A549 (cell line): ENCODE measurements around the gene MAJIN.
"Not testable (repeated sequence)": the region's sequence is repeated elsewhere in the genome, so short reads cannot be mapped to it uniquely, and the experiment has no call there.

Experiments used
- ATOH8 ChIP-seq: fragments of 250-450 bp; sonication (Bioruptor Pico); IDR thresholded peaks from 2 replicates; pipeline ENCODE4 v1.5.0; 2020; ENCODE audit warnings: low read depth, mild to moderate bottlenecking, moderate library complexity
- CTCF ChIP-seq: fragments of >200 bp; sonication (Bioruptor Twin); formaldehyde crosslinking; IDR thresholded peaks from 3 replicates; pipeline ENCODE4 v1.5.1; 2016
- EHMT2 ChIP-seq: fragments of 200-600 bp; sonication (generic); IDR thresholded peaks from 2 replicates; pipeline ENCODE4 v1.6.1; 2016; ENCODE audit warnings: antibody characterized with exemption, low read depth, mild to moderate bottlenecking, moderate library complexity
- FOSL2 ChIP-seq, 2 experiments: fragments of 450-650 bp in 1 of 2; fragments of >200 bp in 1 of 2; sonication (Bioruptor Twin) in 1 of 2; formaldehyde crosslinking; IDR thresholded peaks; 2 replicates each; pipeline versions ENCODE4 v1.5.0 to v1.6.1; 2016 to 2020; ENCODE audit warnings: mild to moderate bottlenecking in 1 of 2, moderate library complexity in 1 of 2
- JUNB ChIP-seq: fragments of >200 bp; sonication (Bioruptor Twin); formaldehyde crosslinking; IDR thresholded peaks from 2 replicates; pipeline ENCODE4 v1.6.1; 2016
- PBX3 ChIP-seq: IDR thresholded peaks from 2 replicates; pipeline ENCODE4 v1.6.1; 2012
- POLR2A ChIP-seq: IDR thresholded peaks from 2 replicates; pipeline ENCODE4 v1.6.1; 2012; ENCODE audit warnings: mild to moderate bottlenecking, low read length
- RAD21 ChIP-seq, 2 experiments: fragments of >200 bp in 1 of 2; sonication (Bioruptor Twin) in 1 of 2; formaldehyde crosslinking in 1 of 2; IDR thresholded peaks in 1 of 2; conservative IDR thresholded peaks in 1 of 2; 2 replicates in 1 of 2; 3 replicates in 1 of 2; pipeline ENCODE4 v1.6.1; 2012 to 2018; ENCODE audit warnings: inconsistent platforms in 1 of 2
- RCOR1 ChIP-seq: fragments of 150-350 bp; IDR thresholded peaks from 2 replicates; pipeline ENCODE4 v1.6.1; 2014; ENCODE audit warnings: antibody characterized with exemption, low read length, low read depth
- ZFP36 ChIP-seq: fragments of 450-650 bp; IDR thresholded peaks from 2 replicates; pipeline ENCODE4 v1.6.1; 2014; ENCODE audit warnings: borderline replicate concordance; ENCODE audit not compliant: partially characterized antibody
- ZNF302 ChIP-seq: fragments of 250-450 bp; sonication (Bioruptor Pico); IDR thresholded peaks from 2 replicates; pipeline ENCODE4 v1.9.0; 2021; ENCODE audit warnings: inconsistent platforms, mild to moderate bottlenecking, moderate library complexity

GRCh38 chr11:65003968-65004367 lies 32.1 kb upstream of the MAJIN start:
- TF ChIP-seq EHMT2; CTCF; JUNB; ZFP36; RAD21 (conservative IDR thresholded peaks at IDR 0.05 in 1 of 2, IDR thresholded peaks at IDR 0.05 in 1 of 2); ZNF302 (CRISPR knock-in tag); RCOR1; POLR2A; FOSL2 (IDR thresholded peaks at IDR 0.05); FOSL2 (CRISPR knock-in tag; IDR thresholded peaks at IDR 0.05); PBX3; ATOH8 (CRISPR knock-in tag): not testable (repeated sequence)
